Measurements from ENCODE around the gene NUDT16L1.

- TF ChIP-seq CTCF (IDR thresholded peaks at IDR 0.05; ENCODE audit: borderline replicate concordance, extremely low read depth, low read length, poor library complexity, severe bottlenecking) (no peak), EZH2 (IDR thresholded peaks at IDR 0.05; ENCODE audit: borderline replicate concordance, low read depth, low read length, severe bottlenecking) (no peak)
Observed at GRCh38 chr16:4691666-4692412, 1.5 kb upstream of the NUDT16L1 start.

All from DND-41 (cell line).